NK-92 treated with Interleukin-12 subunit alpha and Interleukin-12 subunit beta, amount 100 ng/mL, for 24 hours (cell line): ENCODE data around the gene PRAMEF13.
"Not testable (repeated sequence)": the region's sequence is repeated elsewhere in the genome, so short reads cannot be mapped to it uniquely, and the experiment has no call there.

Experiments used
- DNase-seq: peaks from one replicate; lab custom pipeline; 2025; lab: John Stamatoyannopoulos, UW

The PRAMEF13 gene, protein sequence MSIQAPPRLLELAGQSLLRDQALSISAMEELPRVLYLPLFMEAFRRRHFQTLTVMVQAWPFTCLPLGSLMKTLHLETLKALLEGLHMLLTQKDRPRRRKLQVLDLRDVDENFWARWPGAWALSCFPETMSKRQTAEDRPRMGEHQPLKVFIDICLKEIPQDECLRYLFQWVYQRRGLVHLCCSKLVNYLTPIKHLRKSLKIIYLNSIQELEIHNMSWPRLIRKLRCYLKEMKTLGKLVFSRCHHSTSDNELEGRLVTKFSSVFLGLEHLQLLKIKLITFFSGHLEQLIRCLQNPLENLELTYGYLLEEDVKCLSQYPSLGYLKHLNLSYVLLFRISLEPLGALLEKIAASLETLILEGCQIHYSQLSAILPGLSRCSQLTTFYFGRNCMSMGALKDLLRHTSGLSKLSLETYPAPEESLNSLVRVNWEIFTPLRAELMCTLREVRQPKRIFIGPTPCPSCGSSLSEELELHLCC

DNA sequence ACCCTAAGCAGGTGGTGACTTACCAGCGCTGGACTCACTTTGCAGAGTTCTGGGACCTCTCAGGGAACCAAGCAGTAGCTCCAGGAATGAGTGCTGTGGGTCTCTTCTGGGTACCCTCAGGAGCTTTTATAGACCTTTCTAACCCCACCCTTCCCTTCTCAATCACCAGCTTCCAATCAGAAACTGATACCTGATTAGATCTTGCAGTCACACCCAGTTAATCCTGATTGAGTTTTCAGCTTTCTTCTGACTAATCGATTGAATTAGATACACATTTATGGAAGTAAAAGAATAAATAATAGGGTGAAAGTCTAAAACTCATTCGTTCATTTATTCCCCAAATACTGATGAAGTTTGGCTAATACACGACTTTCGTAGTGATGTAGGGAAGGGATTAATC, at the start of gene PRAMEF13:
Gene PRAMEF13, minus strand, starts transcription at position 101 of the 400 bp plus-strand sequence. CDS start 1,820 bp downstream, outside the sequence.
- DNase-seq, result not testable (repeated sequence)

DNA sequence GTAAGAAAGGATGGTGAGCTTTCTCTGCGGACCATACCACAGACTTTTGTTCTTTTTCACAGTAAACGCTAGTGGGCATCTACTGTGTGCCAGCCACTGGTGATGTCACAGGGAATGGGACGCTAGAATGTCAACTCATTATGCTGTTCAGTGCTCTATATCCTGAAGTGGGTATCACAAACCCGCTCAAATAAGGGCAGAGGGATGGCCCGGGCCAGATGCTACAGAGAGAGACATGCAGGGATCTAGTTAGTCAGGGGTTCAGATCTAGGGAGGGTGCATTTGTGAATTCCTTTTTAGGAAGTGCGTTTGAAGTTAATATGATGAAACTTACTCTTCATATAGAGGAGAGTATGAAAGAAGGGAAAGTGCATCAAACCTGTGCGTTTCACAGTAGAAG, 45.9 kb upstream of the PRAMEF13 start:
- DNase-seq, result not testable (repeated sequence)

DNA sequence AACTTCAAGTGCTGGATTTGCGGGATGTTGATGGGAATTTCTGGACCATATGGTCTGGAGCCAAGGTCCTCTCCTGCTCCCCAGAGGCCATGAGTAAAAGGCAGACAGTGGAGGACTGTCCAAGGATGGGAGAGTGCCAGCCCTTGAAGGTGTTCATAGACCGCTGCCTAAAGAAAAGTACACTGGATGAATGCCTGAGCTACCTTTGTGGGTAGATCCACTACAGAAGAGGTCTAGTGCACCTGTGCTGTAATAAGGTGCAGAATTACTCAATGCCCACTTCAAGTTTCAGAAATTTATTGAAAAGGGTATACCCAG, 45.3 kb upstream of the PRAMEF13 start:
- DNase-seq, result not testable (repeated sequence)

DNA sequence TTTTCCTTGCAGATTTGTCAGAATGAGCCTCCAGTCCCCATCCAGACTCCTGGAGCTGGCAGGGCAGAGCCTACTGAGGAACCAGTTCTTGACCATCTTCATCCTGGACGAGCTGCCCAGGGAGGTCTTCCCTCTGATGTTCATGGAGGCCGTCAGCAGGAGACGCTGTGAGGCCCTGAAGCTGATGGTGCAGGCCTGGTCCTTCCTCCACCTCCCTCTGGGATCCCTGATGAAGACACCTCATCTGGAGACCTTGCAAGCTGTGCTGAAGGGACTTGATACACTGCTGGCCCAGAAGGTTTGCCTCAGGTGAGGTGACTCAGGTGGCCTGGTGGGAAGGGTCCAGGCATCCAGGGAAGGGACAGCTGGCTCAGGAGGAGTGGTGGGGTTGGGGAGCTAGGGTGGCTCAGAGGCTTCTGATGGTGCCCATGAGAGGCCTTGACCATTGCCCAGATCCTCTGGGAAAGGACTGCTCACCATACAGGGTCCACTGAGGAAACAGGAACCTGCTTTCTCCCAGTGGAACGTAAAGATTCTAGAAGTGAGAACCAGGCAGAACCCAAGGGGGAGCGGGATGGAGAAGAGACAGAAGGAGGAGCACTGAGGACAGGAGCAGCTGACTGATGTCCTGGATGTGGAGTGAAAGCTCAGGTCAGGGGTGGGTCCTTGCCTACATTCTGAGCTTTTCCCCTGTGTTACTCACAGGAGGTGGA, 44.8 kb upstream of the PRAMEF13 start:
- not testable (repeated sequence) for DNase-seq

DNA sequence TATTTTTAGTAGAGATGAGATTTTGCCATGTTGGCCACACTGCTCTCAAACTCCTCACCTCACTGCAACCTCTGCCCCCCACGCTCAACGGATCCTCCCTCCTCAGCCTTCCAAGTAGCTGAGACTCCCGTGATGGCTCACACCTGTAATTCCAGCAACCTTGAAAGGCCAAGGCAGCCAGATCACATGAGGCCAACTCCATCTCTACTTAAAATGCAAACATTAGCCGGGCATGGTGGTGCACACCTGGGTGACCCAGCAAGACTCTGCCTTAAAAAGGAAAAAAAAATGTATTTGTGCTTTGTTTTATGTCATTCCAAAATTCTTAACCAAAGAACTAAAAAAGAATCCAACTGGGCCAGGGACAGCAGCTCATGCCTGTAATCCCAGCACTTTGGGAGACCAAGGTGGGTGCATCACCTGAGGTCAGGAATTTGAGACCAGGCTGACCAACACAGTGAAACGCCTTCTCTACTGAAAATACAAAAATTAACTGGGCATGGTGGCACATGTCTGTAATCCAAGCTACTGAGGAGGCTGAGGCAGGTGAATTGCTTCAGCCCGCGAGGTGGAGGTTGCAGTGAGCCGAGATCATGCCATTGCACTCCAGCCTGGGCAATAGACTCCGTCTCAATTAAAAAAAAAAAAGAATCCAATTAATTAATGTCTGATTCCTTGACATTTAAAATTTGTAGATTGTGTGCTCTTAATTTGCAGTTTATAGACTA, 42.5 kb upstream of the PRAMEF13 start:
- DNase-seq, result not testable (repeated sequence)

DNA sequence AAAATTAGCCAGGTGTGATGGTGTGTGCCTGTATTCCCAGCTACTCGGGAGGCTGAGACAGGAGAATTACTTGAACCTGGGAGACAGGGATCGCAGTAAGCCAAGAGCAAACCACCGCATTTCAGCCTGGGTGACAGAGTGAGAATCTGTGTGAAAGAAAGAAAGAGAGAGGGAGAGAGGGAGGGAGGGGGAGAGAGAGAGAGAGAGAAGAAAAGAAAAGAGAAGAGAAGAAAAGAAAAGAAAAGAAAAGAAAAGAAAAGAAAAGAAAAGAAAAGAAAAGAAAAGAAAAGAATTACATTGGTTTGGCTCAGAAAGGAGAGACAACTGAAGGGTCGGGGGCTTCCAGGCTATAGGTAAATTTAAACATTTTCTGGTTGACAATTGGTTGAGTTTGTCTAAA, 38.4 kb upstream of the PRAMEF13 start:
- DNase-seq, result not testable (repeated sequence)

DNA sequence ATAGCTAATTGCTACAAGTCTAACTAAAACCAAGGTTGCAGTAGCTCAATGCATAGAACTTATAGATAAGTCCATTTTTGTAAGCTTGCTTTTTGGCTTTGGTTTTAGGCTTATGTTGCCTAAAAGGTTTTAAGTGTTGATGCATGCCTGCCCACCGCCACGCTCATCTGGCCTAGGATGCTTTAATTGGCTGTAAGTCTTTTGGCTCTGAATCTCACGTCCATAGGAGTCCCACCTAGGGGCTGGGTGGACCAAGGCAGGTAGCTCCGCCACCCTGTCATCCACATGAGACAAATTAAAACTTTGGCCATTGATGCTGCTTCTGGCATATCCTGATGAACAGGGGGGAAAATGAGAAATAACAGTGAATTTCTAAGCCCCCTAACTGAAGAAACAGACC, 36.4 kb upstream of the PRAMEF13 start:
- not testable (repeated sequence) for DNase-seq

DNA sequence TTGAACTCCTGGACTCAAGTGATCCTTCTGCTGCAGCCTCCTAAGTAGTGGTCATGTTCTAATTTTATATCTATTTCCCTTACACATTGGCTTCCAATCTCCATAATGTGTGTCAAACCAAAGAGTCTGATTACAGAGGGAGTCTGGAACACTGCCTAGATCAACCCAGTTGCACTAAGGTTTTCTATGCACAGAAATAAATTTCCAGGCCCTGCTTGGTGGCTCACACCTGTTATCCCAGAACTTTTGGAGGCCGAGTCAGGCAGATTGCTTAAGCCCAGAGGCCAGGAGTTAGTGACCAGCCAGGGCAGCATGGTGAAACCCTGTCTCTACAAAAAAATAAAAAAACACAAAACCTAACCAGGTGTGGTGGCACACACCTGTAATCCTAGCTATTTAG, 32.8 kb upstream of the PRAMEF13 start:
- DNase-seq, result not testable (repeated sequence)

DNA sequence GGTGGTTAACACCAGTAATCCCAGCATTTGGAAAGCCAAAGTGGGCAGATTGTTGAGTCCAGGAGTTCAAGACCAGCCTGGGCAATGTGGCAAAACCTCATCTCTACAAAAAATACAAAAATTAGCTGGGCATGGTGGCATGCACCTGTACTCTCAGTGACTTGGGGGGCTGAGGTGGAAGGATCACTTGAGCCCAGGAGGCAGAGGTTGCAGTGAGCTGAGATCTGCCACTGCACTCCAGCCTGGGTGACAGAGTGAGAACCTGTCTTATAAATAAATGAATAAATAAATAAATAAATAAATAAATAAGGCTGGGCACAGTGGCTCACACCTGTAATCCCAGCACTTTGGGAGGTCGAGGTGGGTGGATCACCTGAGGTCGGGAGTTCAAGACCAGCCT, 30.8 kb upstream of the PRAMEF13 start:
- not testable (repeated sequence) for DNase-seq

DNA sequence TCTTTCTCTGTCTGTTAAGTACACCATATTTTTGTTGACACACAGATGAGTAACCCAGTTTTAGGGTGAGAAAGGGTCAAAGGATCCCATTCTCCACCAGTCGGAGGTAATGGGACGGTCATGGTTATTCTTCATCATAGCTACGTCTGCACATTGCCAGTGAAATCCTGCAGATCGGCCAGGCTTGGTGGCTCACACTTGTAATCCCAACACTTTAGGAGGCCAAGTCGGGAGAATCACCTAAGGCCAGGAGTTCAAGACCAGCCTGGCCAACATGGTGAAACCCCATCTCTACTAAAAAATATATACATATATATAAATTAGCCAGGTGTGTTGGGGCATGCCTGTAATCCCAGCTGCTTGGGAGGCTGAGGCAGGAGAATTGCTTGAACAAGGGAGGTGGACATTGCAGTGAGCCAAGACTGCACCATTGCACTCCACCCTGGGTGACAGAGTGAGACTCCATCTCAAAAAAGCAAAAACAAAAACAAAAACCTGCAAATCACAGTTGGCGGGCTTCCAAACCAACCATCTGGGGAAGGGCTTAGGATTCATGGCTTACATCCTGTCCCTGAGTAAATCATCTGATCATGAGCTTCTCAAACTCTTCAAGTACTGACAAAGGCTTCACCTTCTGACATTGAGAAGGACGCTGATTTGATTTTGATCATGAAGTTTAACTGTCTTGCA, 30.0 kb upstream of the PRAMEF13 start:
- DNase-seq, result not testable (repeated sequence)

DNA sequence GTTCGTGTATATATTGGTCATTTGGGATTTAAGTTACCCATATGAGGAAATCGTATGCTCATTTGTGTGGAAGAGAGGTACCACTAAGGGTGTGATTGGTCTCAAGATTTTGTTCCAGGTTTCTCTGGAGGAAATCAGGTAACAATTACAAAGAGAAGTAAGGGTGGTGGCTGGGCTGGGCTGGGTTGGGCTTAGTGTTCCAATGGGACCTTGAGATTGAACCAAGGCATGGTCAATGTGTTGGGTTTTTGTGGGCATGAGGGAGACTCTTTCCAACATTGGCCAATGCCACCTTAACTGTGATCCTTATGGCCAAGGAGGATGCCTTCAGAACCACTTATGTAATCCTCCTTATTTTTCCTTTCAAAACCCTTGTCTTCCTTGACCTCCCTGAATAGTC, 29.4 kb upstream of the PRAMEF13 start:
- DNase-seq, result not testable (repeated sequence)

DNA sequence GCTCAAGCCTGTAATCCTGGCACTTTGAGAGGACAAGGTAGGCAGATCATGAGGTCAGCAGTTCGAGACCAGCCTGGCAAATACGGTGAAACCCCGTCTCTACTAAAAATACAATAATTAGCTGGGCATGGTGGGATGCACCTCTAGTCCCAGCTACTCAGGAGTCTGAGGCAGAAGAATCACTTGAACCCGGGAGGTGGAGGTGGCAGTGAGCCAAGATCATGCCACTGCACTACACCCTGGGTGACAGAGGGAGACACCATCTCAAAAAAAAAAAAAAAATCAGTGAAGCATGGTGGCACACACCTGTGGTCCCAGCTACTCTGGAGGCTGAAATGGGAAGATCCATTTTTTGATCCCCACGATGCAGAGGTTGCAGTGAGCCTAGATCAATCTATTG, 28.9 kb upstream of the PRAMEF13 start:
- DNase-seq, result not testable (repeated sequence)

DNA sequence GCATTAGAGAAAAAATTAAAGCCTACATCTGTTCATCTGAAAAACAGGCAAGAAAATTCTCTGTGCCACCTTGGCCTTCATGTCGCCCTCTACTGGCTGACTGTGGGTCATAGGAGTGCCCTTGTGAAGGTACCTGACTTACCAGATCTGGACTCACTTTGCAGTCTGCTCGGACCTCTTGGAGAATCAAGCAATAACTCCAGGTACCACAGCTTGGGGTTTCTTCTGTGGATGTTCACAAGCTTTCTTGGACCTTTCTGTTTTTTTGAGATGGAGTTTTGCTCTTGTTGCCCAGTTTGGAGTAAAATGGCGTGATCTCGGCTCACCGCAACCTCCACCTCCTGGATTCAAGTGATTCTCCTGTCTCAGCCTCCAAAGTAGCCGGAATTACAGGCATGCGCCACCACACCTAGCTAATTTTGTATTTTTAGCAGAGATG, 27.2 kb upstream of the PRAMEF13 start:
- DNase-seq, result no peak

DNA sequence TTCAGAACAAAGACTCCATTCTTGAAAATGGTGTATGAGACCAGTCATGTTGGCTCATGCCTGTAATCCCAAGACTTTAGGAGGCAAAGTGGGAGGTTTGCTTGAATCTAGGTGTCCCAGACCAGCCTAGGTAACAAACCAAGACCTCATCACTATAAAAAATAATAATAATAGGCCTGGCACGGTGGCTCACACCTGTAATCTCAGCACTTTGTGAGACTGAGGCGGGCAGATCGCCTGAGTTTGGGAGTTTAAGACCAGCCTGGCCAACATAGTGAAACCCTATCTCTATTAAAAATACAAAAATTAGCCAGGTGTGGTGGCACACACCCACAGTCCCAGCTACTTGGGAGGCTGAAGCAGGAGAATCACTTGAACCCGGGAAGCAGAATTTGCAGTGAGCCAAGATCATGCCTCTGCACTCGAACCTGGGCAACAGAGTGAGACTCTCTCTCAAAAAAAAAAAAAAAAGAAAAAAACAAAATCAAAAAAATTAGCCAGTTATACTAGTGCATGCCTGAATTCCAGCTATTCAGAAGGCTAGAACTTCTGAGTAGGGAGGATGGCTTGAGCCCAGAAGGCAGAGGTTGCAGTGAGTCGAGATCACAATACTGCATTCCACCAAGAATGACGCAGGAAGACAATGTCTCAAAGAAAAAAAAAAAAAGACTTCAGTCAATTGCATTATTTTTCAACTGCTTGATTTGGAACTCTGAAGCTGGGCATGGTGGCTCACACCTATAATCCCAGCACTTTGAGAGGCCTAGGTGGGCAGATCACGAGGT, 26.3 kb upstream of the PRAMEF13 start:
- not testable (repeated sequence) for DNase-seq

DNA sequence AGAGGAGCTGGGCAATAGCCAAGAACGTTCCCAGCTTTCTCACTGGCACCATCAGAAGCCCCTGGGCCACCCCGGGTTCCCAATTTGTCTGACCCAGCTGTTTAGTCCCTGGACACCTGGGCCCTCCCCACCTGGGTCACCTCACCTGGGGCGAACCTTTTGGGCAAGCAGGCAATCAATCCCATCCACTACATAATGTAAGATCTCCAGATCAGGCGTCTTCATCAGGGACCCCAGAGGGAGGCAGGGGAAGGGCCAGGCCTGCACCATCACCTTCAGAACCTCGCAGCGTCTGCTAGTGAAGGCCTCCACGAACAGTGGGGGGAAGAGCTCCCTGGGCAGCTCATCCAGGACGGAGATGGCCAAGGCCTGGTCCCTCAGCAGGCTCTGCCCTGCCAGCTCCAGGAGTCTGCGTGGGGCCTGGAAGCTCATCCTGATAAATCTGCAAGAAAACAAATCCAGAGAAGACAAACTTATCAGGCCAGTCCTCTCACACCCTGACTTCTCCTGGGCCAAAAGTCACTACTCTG, 24.5 kb upstream of the PRAMEF13 start, which contains the start of gene PRAMEF18:
Gene PRAMEF18, minus strand, starts transcription at position 480 of the 530 bp plus-strand sequence. Its CDS starts 48 bp downstream, at position 432.
- not testable (repeated sequence) for DNase-seq

DNA sequence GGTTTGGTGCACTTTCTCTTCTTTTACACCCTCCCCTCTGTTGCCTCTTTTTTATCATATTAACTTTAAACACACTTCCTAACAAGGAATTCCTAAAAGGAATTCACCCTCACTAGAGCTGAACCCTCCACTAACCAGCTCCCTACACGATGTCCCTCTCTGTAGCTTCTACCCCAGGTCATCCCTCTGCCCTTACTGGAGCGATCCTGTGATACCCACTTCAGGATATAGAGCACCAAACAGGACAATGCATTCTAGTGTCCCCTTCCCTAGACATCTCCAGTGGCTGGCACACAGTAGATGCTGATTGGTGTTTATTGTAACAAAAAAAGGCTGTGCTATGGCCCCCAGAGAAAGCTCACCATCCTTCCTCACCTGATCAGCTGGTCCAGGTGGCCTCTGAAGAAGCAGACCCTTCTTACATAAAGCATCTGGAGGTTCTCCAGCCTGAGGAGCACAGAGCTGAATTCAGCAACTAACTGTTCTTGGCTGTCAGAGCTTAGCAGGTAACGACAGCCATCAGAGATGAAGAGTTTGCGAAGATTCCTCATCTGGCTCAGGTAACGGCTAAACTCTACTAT, 23.4 kb upstream of the PRAMEF13 start:
- DNase-seq, result no peak

DNA sequence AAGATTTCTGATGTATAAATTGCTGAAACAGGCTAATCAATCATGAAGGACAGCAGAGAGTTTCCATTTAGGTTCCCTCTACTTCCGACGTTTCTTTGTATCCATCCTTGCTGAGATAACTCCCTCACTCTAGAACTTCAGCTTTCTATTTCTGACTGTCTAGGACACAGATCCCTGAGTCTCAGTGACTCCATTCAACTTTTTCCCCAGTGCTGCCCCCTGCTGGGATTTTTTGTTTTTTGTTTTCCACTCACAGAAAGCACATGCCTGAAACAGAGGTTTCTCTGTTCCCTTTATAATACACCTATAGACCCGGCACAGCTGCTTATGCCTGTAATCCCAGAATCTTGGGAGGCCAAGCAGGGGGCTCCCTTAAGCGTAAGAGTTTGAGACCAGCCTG, 21.6 kb upstream of the PRAMEF13 start:
- not testable (repeated sequence) for DNase-seq

DNA sequence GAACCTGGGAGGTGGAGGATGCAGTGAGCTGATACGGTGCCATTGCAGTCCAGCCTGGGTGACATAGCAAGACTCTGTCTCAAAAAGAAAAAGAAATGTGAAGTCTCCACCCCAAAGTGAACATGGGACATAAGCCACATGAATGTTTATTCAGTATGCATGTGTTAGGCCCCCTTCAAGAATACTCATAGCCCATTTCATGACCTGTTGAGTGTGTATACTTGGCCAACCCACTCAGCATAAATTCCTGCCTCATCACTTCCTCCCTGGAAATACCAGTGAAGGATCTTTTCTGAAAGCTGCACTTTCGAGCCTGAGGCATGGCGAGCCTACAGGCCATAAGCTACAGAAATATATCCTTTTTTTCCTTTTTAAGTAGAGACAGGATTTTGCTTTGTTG, 18.0 kb upstream of the PRAMEF13 start:
- DNase-seq, result not testable (repeated sequence)

DNA sequence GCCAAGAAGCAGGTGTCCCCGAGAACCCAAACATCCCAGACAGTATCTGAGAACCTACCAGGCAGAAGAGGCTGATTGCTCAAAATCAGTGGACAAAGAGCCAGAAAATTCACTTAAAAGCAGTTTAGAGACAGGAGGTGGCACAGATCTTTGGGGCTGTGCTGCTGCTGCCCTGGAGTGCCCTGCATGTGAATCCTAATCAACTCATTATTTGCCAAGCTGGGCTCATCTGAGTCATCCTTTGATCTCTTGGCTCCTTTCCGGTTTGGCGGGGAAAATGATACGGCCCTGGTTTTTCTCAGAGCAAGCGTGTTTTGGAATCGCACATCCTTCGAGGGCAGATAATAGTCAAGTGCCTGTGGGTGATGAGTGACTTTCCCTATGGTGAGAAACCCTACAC, 15.4 kb upstream of the PRAMEF13 start:
- DNase-seq, result not testable (repeated sequence)

DNA sequence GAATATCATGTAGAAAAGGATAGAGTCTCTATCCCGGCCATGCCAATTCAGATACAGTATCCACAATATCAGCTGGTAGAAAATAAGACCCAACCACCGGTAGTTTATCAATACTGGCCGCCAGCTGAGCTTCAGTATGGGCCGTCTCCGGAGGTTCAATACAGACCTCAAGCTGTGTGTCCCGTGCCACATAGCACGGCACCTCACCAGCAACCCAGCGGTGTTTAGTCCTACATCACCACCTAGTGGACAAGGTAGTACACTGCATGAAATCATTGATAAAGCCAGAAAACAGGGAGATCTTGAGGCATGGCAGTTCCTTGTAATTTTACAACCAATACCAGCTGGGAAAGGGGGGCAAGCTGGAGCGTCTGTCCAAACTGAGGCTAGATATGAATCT, 7.5 kb upstream of the PRAMEF13 start:
- DNase-seq, result not testable (repeated sequence)
